ENCODE results near the gene PLEKHG1. TPM values are rescaled to one million over a fixed set of nuclear protein-coding genes. Genes with fewer than 3 reads are reported as not detected.

The PLEKHG1 gene
- total RNA-seq, 2 donors from 2014 or later = 8.4 to 29.3 TPM

- no peak for TF ChIP-seq CTCF (IDR thresholded peaks at IDR 0.05)
- H3K9me3 ChIP-seq = no peaks in the 10 kb centered on the region
- ATAC-seq (ENCODE audit: insufficient number of reproducible peaks, low FRiP score, low read depth) (no peak), DNase-seq (ENCODE audit: low spot score) (no peak)
- no peak overlapping the region for H3K27ac ChIP-seq
- no peaks in the 10 kb centered on the region for H3K36me3 ChIP-seq
- H3K27me3 ChIP-seq (replicated peaks; ENCODE audit: insufficient read depth) = no peaks in the 10 kb centered on the region
- H3K4me1 ChIP-seq (ENCODE audit: control insufficient read depth in 1 of 2, low read depth in 2 of 2) = peaks cover 6 to 18% of the 10 kb centered on the region in 2 donors
- no peak overlapping the region for H3K4me3 ChIP-seq
Observed at GRCh38 chr6:150616586-150616985, 16.9 kb downstream of the PLEKHG1 start.

GRCh38 chr6:150617062-150617461 is 17.4 kb downstream of the PLEKHG1 start:
- Histone ChIP-seq H3K9me3 (no peaks in the 10 kb centered on the region), H3K27me3 (replicated peaks; ENCODE audit: insufficient read depth) (no peaks in the 10 kb centered on the region), H3K4me1 (ENCODE audit: control insufficient read depth in 1 of 2, low read depth in 2 of 2) (peaks cover 6 to 21% of the 10 kb centered on the region in 2 donors), H3K27ac (no peak overlapping the region), H3K36me3 (no peaks in the 10 kb centered on the region), H3K4me3 (no peak overlapping the region)
- no peak for TF ChIP-seq CTCF (IDR thresholded peaks at IDR 0.05)
- DNase-seq (ENCODE audit: low spot score) (no peak), ATAC-seq (ENCODE audit: insufficient number of reproducible peaks, low FRiP score, low read depth) (no peak)

- H3K9me3 ChIP-seq = no peaks in the 10 kb centered on the region
- no peaks in the 10 kb centered on the region for H3K36me3 ChIP-seq
- H3K27ac ChIP-seq = no peak overlapping the region
- DNase-seq (ENCODE audit: low spot score) (no peak), ATAC-seq (ENCODE audit: insufficient number of reproducible peaks, low FRiP score, low read depth) (no peak)
- no peak overlapping the region for H3K4me3 ChIP-seq
- peaks cover 6 to 21% of the 10 kb centered on the region in 2 donors for H3K4me1 ChIP-seq (ENCODE audit: control insufficient read depth in 1 of 2, low read depth in 2 of 2)
- TF ChIP-seq CTCF (IDR thresholded peaks at IDR 0.05) = no peak
- no peaks in the 10 kb centered on the region for H3K27me3 ChIP-seq (replicated peaks; ENCODE audit: insufficient read depth)
Observed at GRCh38 chr6:150617496-150618460, 18.1 kb downstream of the PLEKHG1 start.

GRCh38 chr6:150619275-150619674 is 19.6 kb downstream of the PLEKHG1 start:
- Histone ChIP-seq H3K27ac (no peak overlapping the region), H3K36me3 (no peaks in the 10 kb centered on the region), H3K4me3 (no peak overlapping the region), H3K9me3 (no peaks in the 10 kb centered on the region), H3K27me3 (replicated peaks; ENCODE audit: insufficient read depth) (no peaks in the 10 kb centered on the region), H3K4me1 (ENCODE audit: control insufficient read depth in 1 of 2, low read depth in 2 of 2) (peaks cover 6 to 21% of the 10 kb centered on the region in 2 donors)
- ATAC-seq (ENCODE audit: insufficient number of reproducible peaks, low FRiP score, low read depth) = no peak
- no peak for DNase-seq (ENCODE audit: low spot score)
- TF ChIP-seq CTCF (IDR thresholded peaks at IDR 0.05) = no peak

GRCh38 chr6:150620244-150620643 is 20.6 kb downstream of the PLEKHG1 start:
- TF ChIP-seq CTCF (IDR thresholded peaks at IDR 0.05) = no peak
- Histone ChIP-seq H3K36me3 (no peaks in the 10 kb centered on the region), H3K4me1 (ENCODE audit: control insufficient read depth in 1 of 2, low read depth in 2 of 2) (peaks cover 6 to 31% of the 10 kb centered on the region in 2 donors), H3K27me3 (replicated peaks; ENCODE audit: insufficient read depth) (no peaks in the 10 kb centered on the region), H3K4me3 (no peak overlapping the region), H3K9me3 (no peaks in the 10 kb centered on the region), H3K27ac (no peak overlapping the region)
- ATAC-seq (ENCODE audit: insufficient number of reproducible peaks, low FRiP score, low read depth) = no peak
- DNase-seq (ENCODE audit: low spot score) = no peak

Measured in thoracic aorta (tissue), 2 donors.